ENCODE data around the gene SULF2.

SULF2 gene

GRCh38 chr20:47760686-47761481 is 24.4 kb downstream of the SULF2 start:
- no peak for FAIRE-seq

GRCh38 chr20:47758517-47759450 is 26.5 kb downstream of the SULF2 start:
- no peak for FAIRE-seq

- no peak for FAIRE-seq
Measured at GRCh38 chr20:47757145-47758035, 27.9 kb downstream of the SULF2 start.

- no peak for FAIRE-seq
Measured at GRCh38 chr20:47754946-47755652, 30.2 kb downstream of the SULF2 start.

- no peak for FAIRE-seq
Measured at GRCh38 chr20:47754388-47754715, 30.9 kb downstream of the SULF2 start.

GRCh38 chr20:47753576-47754387 is 31.5 kb downstream of the SULF2 start:
- FAIRE-seq = no peak

GRCh38 chr20:47751449-47751848 is 33.8 kb downstream of the SULF2 start:
- FAIRE-seq = no peak

GRCh38 chr20:47749339-47749738 is 35.9 kb downstream of the SULF2 start:
- no peak for FAIRE-seq

- no peak for FAIRE-seq
Measured at GRCh38 chr20:47748823-47749222, 36.5 kb downstream of the SULF2 start.

- no peak for FAIRE-seq
Measured at GRCh38 chr20:47748069-47748468, 37.2 kb downstream of the SULF2 start.

- no peak for FAIRE-seq
Measured at GRCh38 chr20:47747669-47748031, 37.6 kb downstream of the SULF2 start.

- FAIRE-seq = no peak
Measured at GRCh38 chr20:47744803-47745202, 40.5 kb downstream of the SULF2 start.

- no peak for FAIRE-seq
Measured at GRCh38 chr20:47743671-47744070, 41.6 kb downstream of the SULF2 start.

GRCh38 chr20:47741669-47742608 is 43.3 kb downstream of the SULF2 start:
- FAIRE-seq = no peak

- FAIRE-seq = no peak
Measured at GRCh38 chr20:47740862-47741184, 44.5 kb downstream of the SULF2 start.

GRCh38 chr20:47740121-47740861 is 45.0 kb downstream of the SULF2 start:
- FAIRE-seq = no peak

GRCh38 chr20:47737923-47738322 is 47.4 kb downstream of the SULF2 start:
- FAIRE-seq = no peak

- FAIRE-seq = no peak
Measured at GRCh38 chr20:47736570-47737152, 48.6 kb downstream of the SULF2 start.
